GM13976 (cell line): ENCODE data around the gene AKR1C2.
"Not testable (repeated sequence)": the region's sequence is repeated elsewhere in the genome, so short reads cannot be mapped to it uniquely, and the experiment has no call there.

Source experiments
- DNase-seq: peaks from one replicate; pipeline ENCODE4 v3.0.0; 2012; ENCODE audit warnings: low spot score
- CTCF ChIP-seq: IDR thresholded peaks from 2 replicates; pipeline ENCODE4 v1.5.1; 2012; ENCODE audit warnings: borderline replicate concordance, mild to moderate bottlenecking; ENCODE audit not compliant: insufficient read depth; ENCODE audit errors: extremely low read depth, missing control alignments, control extremely low read depth
- in situ Hi-C: fragments of 300-500 bp; cut with MboI; formaldehyde crosslinking; loops from one replicate; pipeline ENCODE4 v1.12.0; 2022; ENCODE audit warnings: low sequenced_read_pairs, mixed read lengths, inconsistent platforms; ENCODE audit not compliant: unreplicated experiment

Gene AKR1C2

DNA sequence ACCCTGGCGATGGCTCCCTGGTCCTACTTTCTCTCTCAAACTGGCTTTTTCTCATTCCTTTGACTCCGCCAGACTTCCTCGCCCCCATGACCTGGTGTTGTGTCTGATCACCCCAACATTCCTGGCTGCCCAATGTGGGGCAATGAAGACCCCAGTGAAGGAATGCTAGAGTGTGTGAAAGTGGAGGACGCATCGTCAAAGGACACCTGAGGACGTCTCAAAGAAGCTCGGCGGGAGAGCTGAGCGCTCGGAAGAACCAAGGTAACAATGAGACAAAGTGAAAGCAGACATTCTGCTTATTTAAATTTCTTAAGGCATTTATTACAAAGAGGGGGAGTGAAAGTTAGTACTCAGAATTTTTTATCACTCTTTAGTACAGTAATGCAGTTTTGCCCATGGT, 31.7 kb upstream of the AKR1C2 start:
- TF ChIP-seq CTCF, result no peak
- DNase-seq, result no peak
- in situ Hi-C loops, result no loop called here

- TF ChIP-seq CTCF, result no peak
- DNase-seq, result no peak
- in situ Hi-C loops, result no loop called here
These were observed 30.9 kb upstream of the AKR1C2 start for GRCh38 chr10:5034588-5034987.

- in situ Hi-C loops, result no loop called here
- no peak for DNase-seq
These were observed 29.6 kb upstream of the AKR1C2 start for GRCh38 chr10:5033061-5033778.

DNA sequence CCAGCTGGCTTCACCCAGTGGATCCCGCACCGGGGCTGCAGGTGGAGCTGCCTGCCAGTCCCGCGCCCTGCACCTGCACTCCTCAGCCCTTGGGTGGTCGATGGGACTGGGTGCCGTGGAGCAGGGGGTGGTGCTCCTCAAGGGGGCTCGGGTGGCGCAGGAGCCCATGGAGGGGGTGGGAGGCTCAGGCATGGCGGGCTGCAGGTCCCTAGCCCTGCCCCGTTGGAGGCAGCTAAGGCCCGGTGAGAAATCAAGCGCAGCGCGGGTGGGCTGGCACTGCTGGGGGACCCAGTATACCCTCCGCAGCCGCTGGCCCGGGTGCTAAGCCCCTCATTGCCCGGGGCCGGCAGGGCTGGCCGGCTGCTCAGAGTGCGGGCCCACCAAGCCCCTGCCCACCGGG, 28.8 kb upstream of the AKR1C2 start:
- DNase-seq, in situ Hi-C loops: not testable (repeated sequence)

More at GRCh38 chr10:5033061-5033778, 29.6 kb upstream of the AKR1C2 start:
- no peak for TF ChIP-seq CTCF

DNA sequence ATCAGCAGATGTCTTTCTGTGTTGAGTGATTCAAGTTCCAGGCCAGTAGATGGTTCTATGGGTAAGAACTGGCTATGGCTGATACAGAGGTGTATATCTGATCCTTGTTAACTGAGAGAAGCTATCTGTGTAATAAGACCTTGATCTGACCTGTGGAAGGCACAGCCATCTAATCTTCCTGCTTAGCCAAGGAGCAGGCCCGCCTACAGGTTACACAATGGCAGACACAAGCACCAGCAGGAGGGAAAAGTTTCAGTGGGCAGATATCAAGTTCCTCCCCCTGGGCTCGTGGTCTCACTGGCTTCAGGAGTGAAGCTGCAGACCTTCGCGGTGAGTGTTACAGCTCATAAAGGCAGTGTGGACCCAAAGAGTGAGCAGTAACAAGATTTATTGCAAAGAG, 27.9 kb upstream of the AKR1C2 start:
- DNase-seq, in situ Hi-C loops: not testable (repeated sequence)

GRCh38 chr10:5030989-5031388, 27.3 kb upstream of the AKR1C2 start:
- TF ChIP-seq CTCF, result no peak
- in situ Hi-C loops, result no loop called here
- no peak for DNase-seq

DNA sequence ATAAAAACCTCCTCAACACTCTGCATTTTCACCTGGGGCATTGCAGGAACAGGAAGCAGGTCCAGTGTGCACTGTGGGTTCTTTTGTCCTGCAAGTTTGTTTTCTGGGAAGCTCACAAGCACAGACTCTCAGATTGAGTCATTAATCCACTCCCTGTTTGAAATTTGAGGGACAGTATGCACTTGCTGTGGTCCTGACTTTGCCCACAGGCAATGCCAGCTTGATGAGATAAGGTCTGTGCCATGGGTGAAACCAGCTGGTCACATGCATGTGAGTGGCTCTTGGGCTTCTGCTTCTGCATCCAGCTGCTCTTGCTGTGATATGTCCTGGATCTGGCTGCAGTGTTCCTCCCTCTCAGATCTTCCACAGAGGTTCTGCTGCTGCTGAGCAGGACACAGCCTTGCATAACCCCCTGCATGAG, 21.8 kb upstream of the AKR1C2 start:
- in situ Hi-C loops, DNase-seq: not testable (repeated sequence)

GRCh38 chr10:5023177-5023805, 19.6 kb upstream of the AKR1C2 start:
- no peak for TF ChIP-seq CTCF
- in situ Hi-C loops, result no loop called here
- no peak for DNase-seq

- DNase-seq, in situ Hi-C loops: not testable (repeated sequence)
These were observed 18.1 kb upstream of the AKR1C2 start for GRCh38 chr10:5021624-5022290.

DNA sequence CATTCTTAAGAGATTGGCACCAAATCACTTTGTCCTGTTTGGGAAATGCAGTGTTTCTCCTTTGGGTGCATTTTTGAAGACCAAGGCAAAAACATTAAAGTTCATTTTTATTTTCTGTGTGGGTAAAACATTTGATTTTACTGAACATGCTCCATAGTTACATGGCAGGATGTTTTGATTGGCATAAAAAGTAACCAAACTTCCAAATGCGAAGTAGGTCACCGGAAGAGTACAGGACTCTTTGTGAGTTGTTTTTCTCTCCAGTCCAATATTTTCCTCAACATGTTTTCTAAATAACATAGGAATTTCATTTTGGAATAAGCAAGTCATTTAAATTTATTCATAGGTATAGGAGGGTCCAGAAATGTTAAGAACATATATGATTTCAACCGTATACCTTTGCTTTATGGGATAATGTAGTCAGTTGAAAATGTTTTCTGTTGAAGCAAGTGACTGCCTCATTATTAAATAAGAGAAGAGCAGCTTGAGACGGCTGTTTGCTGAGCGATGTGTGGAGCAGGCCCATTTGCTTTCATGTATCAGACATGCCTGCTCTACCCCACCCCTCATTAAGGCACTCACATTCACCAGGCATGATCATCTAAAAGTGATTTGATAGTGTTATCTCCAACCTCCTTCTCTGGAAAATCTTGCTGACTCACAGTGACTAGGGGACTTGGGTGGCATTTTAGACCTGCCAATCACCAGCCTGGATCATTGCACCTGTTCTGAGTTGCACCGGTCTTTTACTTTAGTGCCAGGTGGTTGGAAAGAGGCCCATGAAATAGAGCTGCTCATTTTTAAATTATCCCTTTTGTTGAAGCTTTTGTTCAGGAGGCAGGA, 16.3 kb upstream of the AKR1C2 start:
- DNase-seq, in situ Hi-C loops: not testable (repeated sequence)
